ENCODE measurements around the gene MIS12. TPM values are rescaled to one million over a fixed set of nuclear protein-coding genes. Genes with fewer than 3 reads are reported as not detected.

Gene MIS12
- 10 to 100 TPM; 12.2 to 34.3 (median 26.8) TPM for polyA plus RNA-seq (ENCODE audit: low read depth in 6 of 6)

- H3K4me3 Mint-ChIP-seq, result peak within 1 kb of the TSS; percentile 92 to 100 (median 96)
- H3K4me1 Mint-ChIP-seq, result peaks cover 21 to 48% (median 26%) of the 10 kb centered on the region in 3 donors
- H3K27me3 Mint-ChIP-seq, result no peaks in the 10 kb centered on the region
- peak within 1 kb of the TSS; percentile 97 to 100 (median 99) for H3K27ac Mint-ChIP-seq
- H3K9me3 Mint-ChIP-seq, result no peaks in the 10 kb centered on the region
- DNase-seq, result peak; percentile 97
- ATAC-seq (ENCODE audit: low read depth in 2 of 2), result peak; percentile 89 to 90
- H3K36me3 Mint-ChIP-seq, result peaks cover 8 to 18% of the 10 kb centered on the region in 2 donors
These were observed at the start of gene MIS12 for GRCh38 chr17:5486206-5487124. Gene MIS12, plus strand, starts transcription at chr17:5486566. Its CDS starts 2,297 bp downstream, at chr17:5488863.

DNA sequence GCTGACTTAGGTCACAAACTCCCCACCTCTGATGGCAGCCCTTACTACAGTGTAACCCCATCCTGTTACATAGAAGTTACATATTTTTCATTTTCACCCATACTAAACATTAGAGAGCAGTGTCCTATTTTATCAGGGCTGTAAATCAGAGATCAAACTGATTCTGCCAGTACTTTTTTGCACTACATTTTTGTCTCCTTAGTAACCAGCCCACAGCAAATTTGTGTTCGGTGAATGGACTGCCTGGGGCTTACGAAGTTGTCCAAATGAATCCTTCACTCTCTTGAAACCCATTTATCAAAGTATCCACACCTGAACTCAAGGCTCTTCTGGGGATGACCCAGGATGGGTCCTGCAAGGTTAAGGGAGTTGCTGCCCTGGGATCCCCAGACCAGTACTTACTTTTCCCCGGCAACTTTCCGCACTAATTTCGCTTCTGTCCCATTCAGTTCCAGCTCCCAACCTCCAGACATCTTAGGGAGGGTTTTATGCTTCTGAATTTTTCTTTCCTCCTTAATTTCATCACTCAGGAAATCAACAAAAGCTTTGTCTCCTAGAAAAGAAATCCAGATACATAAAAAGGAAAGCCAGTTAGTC, 48.5 kb upstream of the MIS12 start:
- ATAC-seq (ENCODE audit: low read depth in 2 of 2) (no peak), DNase-seq (no peak)
- Mint-ChIP-seq H3K27ac (peak overlapping the region in 4 of 6 donors; percentile 37 to 80 (median 73)), H3K36me3 (peaks cover 0 to 12% of the 10 kb centered on the region in 2 donors), H3K4me3 (peak overlapping the region; percentile 80 to 93 (median 89)), H3K27me3 (no peaks in the 10 kb centered on the region), H3K9me3 (no peaks in the 10 kb centered on the region), H3K4me1 (peaks cover 19 to 45% (median 36%) of the 10 kb centered on the region in 3 donors)

- peaks cover 19 to 45% (median 28%) of the 10 kb centered on the region in 3 donors for H3K4me1 Mint-ChIP-seq
- peak; percentile 92 for DNase-seq
- peak within 1 kb of the TSS; percentile 84 to 96 (median 94) for H3K27ac Mint-ChIP-seq
- peaks cover 1 to 5% of the 10 kb centered on the region in 2 donors for H3K36me3 Mint-ChIP-seq
- ATAC-seq (ENCODE audit: low read depth in 2 of 2), result peak; percentile 89 to 90
- no peaks in the 10 kb centered on the region for H3K27me3 Mint-ChIP-seq
- peak within 1 kb of the TSS; percentile 80 to 93 (median 90) for H3K4me3 Mint-ChIP-seq
- no peaks in the 10 kb centered on the region for H3K9me3 Mint-ChIP-seq
These were observed 47.5 kb upstream of the MIS12 start, which contains the start of gene C1QBP for GRCh38 chr17:5438716-5439445. Gene C1QBP, minus strand, starts transcription at chr17:5439155. Its CDS starts 82 bp downstream, at chr17:5439073.

DNA sequence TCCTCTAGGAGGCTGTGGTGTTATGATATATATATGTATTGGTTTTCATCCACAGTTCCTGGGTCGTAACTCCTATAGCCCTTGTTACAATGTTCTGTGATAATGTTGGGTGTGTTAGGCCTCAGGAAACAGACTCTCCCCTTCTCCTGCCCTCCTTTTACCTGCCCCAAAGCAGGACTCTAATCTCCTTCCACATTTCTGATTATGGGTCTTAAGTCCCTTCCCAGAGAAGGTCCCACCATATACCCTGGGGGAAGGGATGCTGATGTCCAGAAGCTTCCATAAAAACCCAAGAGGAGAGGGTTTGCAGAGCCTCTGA, 47.0 kb upstream of the MIS12 start:
- no peaks in the 10 kb centered on the region for H3K27me3 Mint-ChIP-seq
- peak overlapping the region; percentile 84 to 96 (median 94) for H3K27ac Mint-ChIP-seq
- ATAC-seq (ENCODE audit: low read depth in 2 of 2), result no peak
- peaks cover 0 to 10% of the 10 kb centered on the region in 2 donors for H3K36me3 Mint-ChIP-seq
- H3K4me3 Mint-ChIP-seq, result peak overlapping the region; percentile 80 to 93 (median 90)
- H3K9me3 Mint-ChIP-seq, result no peaks in the 10 kb centered on the region
- peaks cover 19 to 42% (median 28%) of the 10 kb centered on the region in 3 donors for H3K4me1 Mint-ChIP-seq
- no peak for DNase-seq

- H3K27me3 Mint-ChIP-seq, result no peaks in the 10 kb centered on the region
- no peak overlapping the region for H3K27ac Mint-ChIP-seq
- no peak for ATAC-seq (ENCODE audit: low read depth in 2 of 2)
- H3K4me1 Mint-ChIP-seq, result peaks cover 10 to 13% (median 11%) of the 10 kb centered on the region in 3 donors
- H3K4me3 Mint-ChIP-seq, result no peak overlapping the region
- H3K9me3 Mint-ChIP-seq, result no peaks in the 10 kb centered on the region
- H3K36me3 Mint-ChIP-seq, result peaks cover 12 to 23% of the 10 kb centered on the region in 2 donors
- DNase-seq, result no peak
These were observed 42.6 kb upstream of the MIS12 start for GRCh38 chr17:5443728-5444127.

DNA sequence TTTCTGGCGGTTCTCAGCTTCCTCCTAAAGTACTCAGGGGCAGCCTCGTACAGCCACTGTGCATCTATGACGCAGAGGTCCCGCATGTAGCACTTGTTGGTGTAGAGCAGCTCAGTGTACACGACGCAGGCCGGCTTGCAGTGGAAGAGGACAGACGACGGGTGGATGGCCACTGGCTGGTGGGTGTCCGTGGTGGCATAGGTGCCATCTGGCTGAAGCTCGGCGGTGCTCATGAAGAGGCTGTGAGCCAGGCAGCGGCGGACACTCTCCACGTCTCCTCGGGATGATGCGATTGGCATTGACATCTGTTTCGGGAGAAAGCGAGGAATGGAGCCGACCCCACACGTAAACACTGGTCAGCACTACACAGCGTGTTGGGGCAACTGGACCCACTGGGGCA, 42.2 kb upstream of the MIS12 start:
- H3K4me1 Mint-ChIP-seq, result peaks cover 8 to 11% (median 10%) of the 10 kb centered on the region in 3 donors
- no peak overlapping the region for H3K4me3 Mint-ChIP-seq
- H3K27ac Mint-ChIP-seq, result no peak overlapping the region
- H3K9me3 Mint-ChIP-seq, result no peaks in the 10 kb centered on the region
- H3K27me3 Mint-ChIP-seq, result no peaks in the 10 kb centered on the region
- H3K36me3 Mint-ChIP-seq, result peaks cover 12 to 23% of the 10 kb centered on the region in 2 donors
- no peak for DNase-seq
- ATAC-seq (ENCODE audit: low read depth in 2 of 2), result no peak

- H3K4me3 Mint-ChIP-seq, result no peak overlapping the region
- no peak for ATAC-seq (ENCODE audit: low read depth in 2 of 2)
These were observed 39.6 kb upstream of the MIS12 start for GRCh38 chr17:5446786-5447185.

DNA sequence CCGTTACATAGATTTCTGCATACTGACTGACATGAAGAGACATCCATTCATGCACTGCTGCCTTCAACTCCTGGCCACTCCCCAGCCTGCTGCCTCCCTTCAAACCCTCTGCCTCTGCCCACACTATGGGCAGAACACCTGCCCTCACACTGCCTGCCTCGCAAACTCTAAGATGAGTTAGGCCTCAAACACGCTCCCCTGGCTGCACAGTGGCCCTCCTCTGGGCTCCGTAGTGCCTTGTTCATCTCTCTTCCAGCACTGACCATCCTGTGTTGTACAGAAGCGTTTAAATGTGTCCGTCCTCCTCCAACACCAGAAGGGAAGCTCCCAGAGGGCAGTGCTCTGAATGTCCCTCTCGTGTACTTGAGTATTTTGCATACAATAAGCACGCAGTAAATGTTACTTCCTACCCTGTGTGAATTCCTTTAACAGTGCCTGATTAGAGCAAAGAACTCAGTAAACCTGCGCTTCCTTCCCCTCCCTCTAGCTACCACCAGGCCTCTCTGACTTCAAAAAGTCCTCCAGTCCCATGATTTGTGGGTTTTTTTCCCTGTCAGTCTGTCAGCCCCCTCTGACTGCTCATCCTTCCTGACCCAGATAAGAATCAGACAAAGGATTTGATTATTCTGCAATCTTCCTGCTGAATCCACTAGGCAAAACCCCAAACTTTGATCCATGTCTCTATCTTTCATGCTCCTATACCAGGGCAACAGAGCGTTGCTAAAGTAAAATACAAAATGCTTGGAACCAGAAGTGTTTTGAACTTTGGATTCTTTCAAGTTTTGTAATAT, 21.5 kb upstream of the MIS12 start:
- peaks cover 4 to 8% of the 10 kb centered on the region in 2 donors for H3K36me3 Mint-ChIP-seq

More at GRCh38 chr17:5446786-5447185, 39.6 kb upstream of the MIS12 start:
- no peaks in the 10 kb centered on the region for H3K27me3 Mint-ChIP-seq
- peaks cover 0 to 4% (median 0%) of the 10 kb centered on the region in 3 donors for H3K4me1 Mint-ChIP-seq
- H3K36me3 Mint-ChIP-seq, result peaks cover 12 to 31% of the 10 kb centered on the region in 2 donors
- H3K9me3 Mint-ChIP-seq, result no peaks in the 10 kb centered on the region
- no peak for DNase-seq
- no peak overlapping the region for H3K27ac Mint-ChIP-seq

GRCh38 chr17:5466295-5466694, 20.1 kb upstream of the MIS12 start:
- H3K4me3 Mint-ChIP-seq, result peak overlapping the region in 3 of 8 donors; percentile 1 to 78 (median 57)
- H3K27me3 Mint-ChIP-seq, result no peaks in the 10 kb centered on the region
- no peaks in the 10 kb centered on the region for H3K36me3 Mint-ChIP-seq
- H3K9me3 Mint-ChIP-seq, result no peaks in the 10 kb centered on the region
- peaks cover 27 to 39% (median 28%) of the 10 kb centered on the region in 3 donors for H3K4me1 Mint-ChIP-seq
- H3K27ac Mint-ChIP-seq, result no peak overlapping the region
- no peak for DNase-seq
- no peak for ATAC-seq (ENCODE audit: low read depth in 2 of 2)

More for the DNA sequence above, 21.5 kb upstream of the MIS12 start:
- ATAC-seq (ENCODE audit: low read depth in 2 of 2), result no peak
- DNase-seq, result no peak
- Mint-ChIP-seq H3K4me3 (peak overlapping the region in 2 of 8 donors; percentile 44 to 52), H3K4me1 (peaks cover 28 to 39% (median 30%) of the 10 kb centered on the region in 3 donors), H3K27me3 (no peaks in the 10 kb centered on the region), H3K27ac (peak overlapping the region in 3 of 6 donors; percentile 63 to 78 (median 65)), H3K9me3 (no peaks in the 10 kb centered on the region)

- no peak for DNase-seq
- no peaks in the 10 kb centered on the region for H3K27me3 Mint-ChIP-seq
- ATAC-seq (ENCODE audit: low read depth in 2 of 2), result no peak
These were observed 18.9 kb upstream of the MIS12 start for GRCh38 chr17:5467416-5467815.

GRCh38 chr17:5468075-5468473, 18.3 kb upstream of the MIS12 start:
- H3K9me3 Mint-ChIP-seq, result no peaks in the 10 kb centered on the region
- H3K4me3 Mint-ChIP-seq, result peak overlapping the region; percentile 57 to 95 (median 86)
- ATAC-seq (ENCODE audit: low read depth in 2 of 2), result peak; percentile 29 to 46
- peaks cover 28 to 39% (median 30%) of the 10 kb centered on the region in 3 donors for H3K4me1 Mint-ChIP-seq
- H3K27ac Mint-ChIP-seq, result peak overlapping the region in 5 of 6 donors; percentile 0 to 88 (median 76)
- H3K36me3 Mint-ChIP-seq, result no peaks in the 10 kb centered on the region
- no peaks in the 10 kb centered on the region for H3K27me3 Mint-ChIP-seq
- peak; percentile 1 for DNase-seq

More at GRCh38 chr17:5467416-5467815, 18.9 kb upstream of the MIS12 start:
- peak overlapping the region in 4 of 6 donors; percentile 0 to 85 (median 52) for H3K27ac Mint-ChIP-seq
- no peaks in the 10 kb centered on the region for H3K9me3 Mint-ChIP-seq
- H3K4me1 Mint-ChIP-seq, result peaks cover 28 to 39% (median 30%) of the 10 kb centered on the region in 3 donors
- H3K36me3 Mint-ChIP-seq, result no peaks in the 10 kb centered on the region
- H3K4me3 Mint-ChIP-seq, result peak overlapping the region; percentile 57 to 95 (median 86)

DNA sequence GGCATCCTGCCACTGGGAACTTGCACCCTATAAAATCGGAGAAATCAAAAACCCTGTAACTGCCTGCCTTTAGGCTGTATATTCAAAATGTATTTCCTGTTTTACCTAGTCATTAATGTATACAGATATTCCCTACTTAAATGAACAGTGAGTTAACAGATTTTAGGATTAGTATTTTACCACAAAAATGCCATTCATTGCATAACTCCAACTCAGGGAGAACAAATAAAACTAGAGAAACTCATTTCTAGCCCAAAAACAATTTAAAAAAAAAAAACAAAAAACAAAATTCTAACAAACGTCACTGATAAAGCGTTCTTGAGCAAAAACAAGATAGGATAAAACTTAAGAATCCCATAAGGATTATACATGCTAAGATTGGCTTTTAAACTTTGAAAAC, 13.9 kb upstream of the MIS12 start:
- H3K4me1 Mint-ChIP-seq, result peaks cover 15 to 20% (median 16%) of the 10 kb centered on the region in 3 donors
- no peaks in the 10 kb centered on the region for H3K27me3 Mint-ChIP-seq
- DNase-seq (no peak), ATAC-seq (ENCODE audit: low read depth in 2 of 2) (no peak)
- H3K4me3 Mint-ChIP-seq, result no peak overlapping the region
- H3K27ac Mint-ChIP-seq, result peak overlapping the region in 1 of 6 donors; percentile 69
- no peaks in the 10 kb centered on the region for H3K9me3 Mint-ChIP-seq
- peaks cover 9% of the 10 kb centered on the region in 2 donors for H3K36me3 Mint-ChIP-seq
